OCI-LY1 (cell line): Measurements from ENCODE around the gene WRNIP1.

Source experiments
- H2AFZ ChIP-seq: fragments of 200-600 bp; sonication (generic), shearing (Covaris generic); 2 replicates; pipeline ENCODE4 v1.6.0; 2014; ENCODE audit warnings: antibody characterized with exemption, mild to moderate bottlenecking, low read length
- H3F3A ChIP-seq: fragments of 200-600 bp; sonication (generic), shearing (Covaris generic); 2 replicates; pipeline ENCODE4 v1.6.0; 2014; ENCODE audit warnings: mild to moderate bottlenecking, antibody characterized with exemption, low read length, moderate library complexity; ENCODE audit not compliant: insufficient read depth
- H3K27ac ChIP-seq: fragments of 200-600 bp; sonication (generic); 2 replicates; pipeline ENCODE4 v1.5.1; 2014; ENCODE audit warnings: low read length, mixed run types, mild to moderate bottlenecking, low read depth; ENCODE audit not compliant: poor library complexity, severe bottlenecking
- H3K27me3 ChIP-seq: fragments of 200-600 bp; sonication (generic); 2 replicates; pipeline ENCODE4 v1.6.0; 2014; ENCODE audit warnings: antibody characterized with exemption, mild to moderate bottlenecking, low read length, moderate library complexity; ENCODE audit not compliant: insufficient read depth
- H3K36me3 ChIP-seq: fragments of 200-600 bp; sonication (generic); 2 replicates; pipeline ENCODE4 v1.6.1; 2014; ENCODE audit warnings: mild to moderate bottlenecking, antibody characterized with exemption, low read length, moderate library complexity, mixed read lengths; ENCODE audit not compliant: insufficient read depth
- H3K4me1 ChIP-seq: fragments of 200-600 bp; sonication (generic); 2 replicates; pipeline ENCODE4 v1.5.1; 2014; ENCODE audit warnings: mild to moderate bottlenecking, low read length, moderate library complexity; ENCODE audit not compliant: insufficient read depth, severe bottlenecking
- H3K4me2 ChIP-seq: fragments of 200-600 bp; sonication (generic), shearing (Covaris generic); 2 replicates; pipeline ENCODE4 v1.6.1; 2014; ENCODE audit warnings: low read length
- H3K4me3 ChIP-seq: fragments of 200-600 bp; sonication (generic); 2 replicates; pipeline ENCODE4 v1.5.1; 2014; ENCODE audit warnings: low read length, low read depth, mild to moderate bottlenecking, mixed read lengths; ENCODE audit not compliant: poor library complexity, severe bottlenecking
- H3K79me2 ChIP-seq: fragments of 200-600 bp; shearing (Covaris generic); 2 replicates; pipeline ENCODE4 v1.6.1; 2016; ENCODE audit warnings: mixed run types, low read length, mixed read lengths; ENCODE audit not compliant: insufficient read depth
- H3K9ac ChIP-seq: fragments of 200-600 bp; sonication (generic), shearing (Covaris generic); 2 replicates; pipeline ENCODE4 v1.6.1; 2014; ENCODE audit warnings: mild to moderate bottlenecking, low read length, mixed read lengths
- H3K9me2 ChIP-seq: fragments of 200-600 bp; sonication (generic), shearing (Covaris generic); 2 replicates; pipeline ENCODE4 v1.6.1; 2014; ENCODE audit warnings: low read depth, mild to moderate bottlenecking, low read length, mixed read lengths
- H3K9me3 ChIP-seq: fragments of 200-600 bp; shearing (Covaris generic); 2 replicates; pipeline ENCODE4 v1.6.1; 2014; ENCODE audit warnings: low read length, mixed read lengths
- H4K20me1 ChIP-seq: fragments of 200-600 bp; sonication (generic), shearing (Covaris generic); 2 replicates; pipeline ENCODE4 v1.6.0; 2016; ENCODE audit warnings: mild to moderate bottlenecking, low read length; ENCODE audit not compliant: insufficient read depth
- EZH2 ChIP-seq: fragments of 200-600 bp; sonication (generic), shearing (Covaris generic); IDR thresholded peaks from 2 replicates; pipeline ENCODE4 v1.8.0; 2017; ENCODE audit warnings: borderline replicate concordance, mixed run types, mild to moderate bottlenecking, antibody characterized with exemption, low read length, moderate library complexity, mixed read lengths
- TF ChIP-seq, protein P1 (sequence below): fragments of 200-600 bp; sonication (generic), shearing (Covaris generic); IDR thresholded peaks from 2 replicates; pipeline ENCODE4 v1.5.1; 2017; ENCODE audit warnings: mild to moderate bottlenecking, antibody characterized with exemption, low read length, moderate library complexity, mixed read lengths

WRNIP1 gene

GRCh38 chr6:2725364-2725988 lies 39.7 kb upstream of the WRNIP1 start:
- no peaks in the 10 kb centered on the region for H3K27me3 ChIP-seq
- no peak overlapping the region for H3K4me3 ChIP-seq
- no peak overlapping the region for H3K4me2 ChIP-seq
- TF ChIP-seq, protein P1, sequence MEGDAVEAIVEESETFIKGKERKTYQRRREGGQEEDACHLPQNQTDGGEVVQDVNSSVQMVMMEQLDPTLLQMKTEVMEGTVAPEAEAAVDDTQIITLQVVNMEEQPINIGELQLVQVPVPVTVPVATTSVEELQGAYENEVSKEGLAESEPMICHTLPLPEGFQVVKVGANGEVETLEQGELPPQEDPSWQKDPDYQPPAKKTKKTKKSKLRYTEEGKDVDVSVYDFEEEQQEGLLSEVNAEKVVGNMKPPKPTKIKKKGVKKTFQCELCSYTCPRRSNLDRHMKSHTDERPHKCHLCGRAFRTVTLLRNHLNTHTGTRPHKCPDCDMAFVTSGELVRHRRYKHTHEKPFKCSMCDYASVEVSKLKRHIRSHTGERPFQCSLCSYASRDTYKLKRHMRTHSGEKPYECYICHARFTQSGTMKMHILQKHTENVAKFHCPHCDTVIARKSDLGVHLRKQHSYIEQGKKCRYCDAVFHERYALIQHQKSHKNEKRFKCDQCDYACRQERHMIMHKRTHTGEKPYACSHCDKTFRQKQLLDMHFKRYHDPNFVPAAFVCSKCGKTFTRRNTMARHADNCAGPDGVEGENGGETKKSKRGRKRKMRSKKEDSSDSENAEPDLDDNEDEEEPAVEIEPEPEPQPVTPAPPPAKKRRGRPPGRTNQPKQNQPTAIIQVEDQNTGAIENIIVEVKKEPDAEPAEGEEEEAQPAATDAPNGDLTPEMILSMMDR: no peak
- TF ChIP-seq EZH2: no peak
- no peaks in the 10 kb centered on the region for H3K9me2 ChIP-seq
- no peaks in the 10 kb centered on the region for H3F3A ChIP-seq
- no peak overlapping the region for H3K9ac ChIP-seq
- H3K9me3 ChIP-seq: no peaks in the 10 kb centered on the region
- no peak overlapping the region for H3K27ac ChIP-seq
- H3K4me1 ChIP-seq: no peaks in the 10 kb centered on the region
- H2AFZ ChIP-seq: no peak overlapping the region
- no peaks in the 10 kb centered on the region for H3K36me3 ChIP-seq
- no peaks in the 10 kb centered on the region for H4K20me1 ChIP-seq
- H3K79me2 ChIP-seq: no peaks in the 10 kb centered on the region

DNA sequence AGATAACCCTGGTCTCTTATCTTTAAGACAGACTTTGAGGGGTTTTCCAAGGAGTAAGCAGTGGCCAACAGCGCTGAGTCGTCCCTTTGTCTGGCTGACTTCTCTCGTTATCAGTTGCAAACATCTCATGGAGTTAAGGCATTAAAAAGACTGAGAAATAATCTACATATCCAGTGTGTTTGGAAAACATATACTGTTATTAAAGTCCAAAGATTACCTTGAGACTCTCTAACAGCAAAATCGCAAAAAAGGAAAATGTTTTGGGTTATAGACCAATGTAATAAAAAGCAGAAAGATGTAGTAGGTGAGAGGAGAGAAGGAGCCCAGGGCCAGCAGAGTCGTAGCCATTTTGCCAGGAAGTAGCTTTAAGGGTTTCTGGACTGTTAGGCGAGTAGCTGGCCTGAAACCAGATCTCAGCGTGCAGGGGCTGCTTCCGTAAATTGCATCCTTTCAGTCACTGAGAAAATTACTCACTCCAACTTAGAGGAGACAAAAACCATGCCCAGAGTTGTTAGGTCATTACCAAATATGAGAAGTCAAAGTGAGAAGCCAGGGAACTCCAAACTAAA lies 39.1 kb upstream of the WRNIP1 start:
- TF ChIP-seq, protein P1: no peak
- no peak for TF ChIP-seq EZH2
- H3K4me1 ChIP-seq: no peaks in the 10 kb centered on the region
- H3K4me2 ChIP-seq: no peak overlapping the region
- H3K9ac ChIP-seq: no peak overlapping the region
- H3K27me3 ChIP-seq: no peaks in the 10 kb centered on the region
- H3K27ac ChIP-seq: no peak overlapping the region
- H3K9me2 ChIP-seq: no peaks in the 10 kb centered on the region
- no peaks in the 10 kb centered on the region for H3K36me3 ChIP-seq
- H4K20me1 ChIP-seq: no peaks in the 10 kb centered on the region
- H3F3A ChIP-seq: no peaks in the 10 kb centered on the region
- H3K9me3 ChIP-seq: no peaks in the 10 kb centered on the region
- no peak overlapping the region for H3K4me3 ChIP-seq
- no peaks in the 10 kb centered on the region for H3K79me2 ChIP-seq
- no peak overlapping the region for H2AFZ ChIP-seq

GRCh38 chr6:2729921-2730320 lies 35.3 kb upstream of the WRNIP1 start:
- Histone ChIP-seq H3K27ac (no peak overlapping the region), H3K36me3 (no peaks in the 10 kb centered on the region), H3K4me1 (peaks cover 3% of the 10 kb centered on the region), H3K4me3 (no peak overlapping the region), H3K9me3 (no peaks in the 10 kb centered on the region), H3K9ac (no peak overlapping the region), H3F3A (no peaks in the 10 kb centered on the region), H3K4me2 (no peak overlapping the region), H3K27me3 (no peaks in the 10 kb centered on the region), H2AFZ (no peak overlapping the region), H3K79me2 (no peaks in the 10 kb centered on the region), H4K20me1 (no peaks in the 10 kb centered on the region), H3K9me2 (no peaks in the 10 kb centered on the region)
- TF ChIP-seq EZH2: no peak
- TF ChIP-seq, protein P1: no peak
